Small intestine (tissue), 7 donors: Measurements from ENCODE around the gene ANKRD42. TPM values are rescaled to one million over a fixed set of nuclear protein-coding genes. Genes with fewer than 3 reads are reported as not detected.

Experiments
- DNase-seq, 2 donors: peaks; one replicate each; pipeline versions ENCODE4 v3.0.0 to v3.0.0-alpha.2; 2013
- FAIRE-seq: peaks from 2 replicates; lab custom pipeline; 2012; peaks lifted over from hg19 to GRCh38; lab: Jason Lieb, UNC
- H3K27ac ChIP-seq, 3 donors: one replicate each; pipeline ENCODE4 v1.5.1; 2013; ENCODE audit warnings: low read length in 2 of 3, mild to moderate bottlenecking in 2 of 3, control low read depth in 1 of 3, inconsistent platforms in 1 of 3, low read depth in 1 of 3, moderate library complexity in 1 of 3
- H3K27me3 ChIP-seq, 3 donors: one replicate each; pipeline ENCODE4 v1.6.1; 2013; ENCODE audit warnings: low read length in 3 of 3, inconsistent platforms in 1 of 3; ENCODE audit not compliant: control insufficient read depth in 3 of 3, insufficient read depth in 3 of 3
- H3K36me3 ChIP-seq, 3 donors: one replicate each; pipeline ENCODE4 v1.6.1; 2013; ENCODE audit warnings: low read length in 3 of 3, inconsistent platforms in 1 of 3, low read depth in 1 of 3, mild to moderate bottlenecking in 1 of 3, moderate library complexity in 1 of 3; ENCODE audit not compliant: control insufficient read depth in 3 of 3, insufficient read depth in 2 of 3
- H3K4me1 ChIP-seq, 3 donors: one replicate each; pipeline ENCODE4 v1.6.1; 2013; ENCODE audit warnings: low read length in 2 of 3, inconsistent platforms in 1 of 3, low read depth in 1 of 3, mild to moderate bottlenecking in 1 of 3, moderate library complexity in 1 of 3; ENCODE audit not compliant: control insufficient read depth in 3 of 3, insufficient read depth in 2 of 3
- H3K4me3 ChIP-seq, 3 donors: one replicate each; pipeline ENCODE4 v1.5.1; 2013; ENCODE audit warnings: low read length in 3 of 3, control low read depth in 1 of 3, inconsistent platforms in 1 of 3, low read depth in 1 of 3, mild to moderate bottlenecking in 1 of 3, moderate library complexity in 1 of 3
- H3K9me3 ChIP-seq, 2 donors: one replicate each; pipeline ENCODE4 v1.6.1; 2013; ENCODE audit warnings: low read depth in 1 of 2, low read length in 1 of 2; ENCODE audit not compliant: control insufficient read depth in 2 of 2, insufficient read depth in 1 of 2
- WGBS, 3 donors: extraction: QIAGEN DNeasy Blood & Tissue Kit; methylation state at CpG; one replicate each; pipeline ENCODE4 v1.1.7; 2013; 5-methylcytosine and 5-hydroxymethylcytosine counted together
- polyA plus RNA-seq, 4 donors: library from polyadenylated mRNA; stranded (reverse) in 3 of 4; unstranded in 1 of 4; fragments of 200-250 nt in 3 of 4; fragments of 120-200 nt in 1 of 4; gene quantifications; one replicate each; pipeline versions ENCODE4 v1.2.1 to v1.2.3, GENCODE V29; 2013
- donor health status: healthy with polysubstance abuse.
- donor health status: control.
- donor health status: control.
- donor health status: Bipolar disorder and iron deficiency.
- donor health status: healthy.

Gene ANKRD42
- polyA plus RNA-seq, 4 donors: 4.3 to 9.1 (median 5.2) TPM

DNA sequence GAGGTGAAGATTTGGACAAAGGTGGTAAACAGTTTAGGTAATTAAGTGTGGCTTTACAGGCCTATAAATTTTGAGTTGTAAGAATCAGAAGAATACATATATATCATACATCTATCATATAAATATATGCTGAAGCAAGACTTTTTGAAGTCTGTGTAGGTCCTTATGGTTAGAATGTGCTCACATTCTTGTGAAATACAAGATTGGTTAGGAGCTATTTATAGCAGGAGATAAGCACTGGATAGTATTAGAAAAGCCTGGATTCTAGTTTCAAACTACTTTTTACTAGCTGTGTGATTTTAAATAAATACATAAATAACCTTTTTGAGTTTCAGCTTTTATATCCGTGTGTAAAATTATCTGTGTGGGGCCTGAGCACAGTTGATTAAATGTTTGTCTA lies 42.3 kb downstream of the ANKRD42 start:
- no peaks in the 10 kb centered on the region for H3K9me3 ChIP-seq
- H3K27me3 ChIP-seq: no peaks in the 10 kb centered on the region
- no peak overlapping the region for H3K27ac ChIP-seq
- 26 to 72% (median 53%) methylated on average over 1 of the region's 1 CpG for WGBS, 3 donors
- FAIRE-seq (no peak), DNase-seq (peak in 1 of 2 donors; percentile 16)
- peaks cover 0 to 5% (median 0%) of the 10 kb centered on the region in 3 donors for H3K4me1 ChIP-seq
- no peak overlapping the region for H3K4me3 ChIP-seq
- no peaks in the 10 kb centered on the region for H3K36me3 ChIP-seq

DNA sequence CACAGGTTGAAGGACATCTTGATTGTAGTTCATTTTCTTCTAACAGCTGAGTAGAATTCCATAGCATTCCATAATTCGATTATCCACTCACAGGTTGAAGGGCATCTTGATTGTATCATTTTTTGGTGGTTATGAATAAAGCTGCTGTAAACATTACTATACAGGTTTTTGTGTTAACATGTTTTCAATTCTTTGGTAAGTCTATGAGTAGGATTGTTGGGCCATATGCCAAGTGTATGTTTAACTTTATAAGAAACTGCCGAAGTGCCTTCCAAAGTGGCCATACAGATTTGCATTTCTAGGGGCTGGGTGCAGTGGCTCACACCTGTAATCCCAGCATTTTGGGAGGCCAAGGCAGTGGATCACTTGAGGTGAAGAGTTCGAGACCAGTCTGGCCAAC lies 44.6 kb downstream of the ANKRD42 start:
- Histone ChIP-seq H3K27me3 (no peaks in the 10 kb centered on the region), H3K9me3 (no peaks in the 10 kb centered on the region), H3K27ac (no peak overlapping the region), H3K36me3 (no peaks in the 10 kb centered on the region), H3K4me1 (peaks cover 0 to 5% (median 0%) of the 10 kb centered on the region in 3 donors), H3K4me3 (no peak overlapping the region)
- WGBS, 3 donors: 66 to 84% (median 74%) methylated on average over 3 of the region's 3 CpGs
- FAIRE-seq (no peak), DNase-seq (no peak)

DNA sequence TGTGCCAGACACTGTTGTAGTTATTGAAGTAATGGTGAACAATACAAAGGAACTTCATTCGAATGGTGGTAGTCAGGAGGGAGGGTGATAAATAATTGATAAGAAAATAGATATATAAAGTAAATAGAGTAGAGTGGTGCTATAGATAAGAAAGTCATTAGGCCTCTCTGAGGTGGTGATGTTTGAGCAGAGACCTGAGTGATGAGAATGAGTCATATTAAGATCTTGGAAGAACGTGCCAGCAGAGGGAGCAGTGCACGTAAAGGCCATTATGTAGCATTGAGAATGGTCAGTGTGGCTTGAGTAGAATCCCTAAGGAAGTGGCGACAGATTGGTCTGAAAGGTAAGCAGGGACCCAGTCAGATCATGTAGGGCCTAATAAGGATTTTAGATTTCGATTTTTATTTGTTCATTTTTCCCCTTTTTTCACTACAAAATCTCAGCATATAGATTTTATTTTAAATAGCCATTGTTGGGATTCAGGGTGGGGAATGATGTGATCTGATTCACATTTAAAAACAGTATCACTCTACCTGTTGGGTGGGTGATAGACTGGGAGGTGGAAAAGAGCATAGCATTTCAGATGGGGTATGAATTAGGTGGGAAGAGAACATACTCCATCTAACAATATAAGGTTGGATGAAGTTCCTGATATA lies 47.9 kb downstream of the ANKRD42 start:
- Histone ChIP-seq H3K27me3 (no peaks in the 10 kb centered on the region), H3K4me3 (no peak overlapping the region), H3K4me1 (no peaks in the 10 kb centered on the region), H3K9me3 (no peaks in the 10 kb centered on the region), H3K27ac (no peak overlapping the region), H3K36me3 (no peaks in the 10 kb centered on the region)
- WGBS, 3 donors: 4 to 30% (median 25%) methylated on average over 5 of the region's 5 CpGs
- DNase-seq (peak; percentile 79 to 83), FAIRE-seq (no peak)

GRCh38 chr11:83249445-83249844 lies 55.9 kb downstream of the ANKRD42 start:
- no peak for FAIRE-seq

GRCh38 chr11:83249972-83250593 lies 56.6 kb downstream of the ANKRD42 start:
- Histone ChIP-seq H3K9me3 (no peaks in the 10 kb centered on the region), H3K27ac (no peak overlapping the region), H3K36me3 (no peaks in the 10 kb centered on the region), H3K4me3 (no peak overlapping the region), H3K4me1 (peaks cover 0 to 2% (median 0%) of the 10 kb centered on the region in 3 donors), H3K27me3 (no peaks in the 10 kb centered on the region)
- DNase-seq: peak; percentile 51
- FAIRE-seq: peak; percentile 15
- 4 to 10% (median 5%) methylated on average over 4 of the region's 4 CpGs for WGBS, 3 donors

More at GRCh38 chr11:83249445-83249844, 55.9 kb downstream of the ANKRD42 start:
- H3K27ac ChIP-seq: no peak overlapping the region
- H3K4me3 ChIP-seq: no peak overlapping the region
- H3K36me3 ChIP-seq: no peaks in the 10 kb centered on the region
- WGBS, 3 donors: 90 to 100% (median 95%) methylated on average over 1 of the region's 1 CpG
- no peak for DNase-seq
- no peaks in the 10 kb centered on the region for H3K9me3 ChIP-seq
- H3K27me3 ChIP-seq: no peaks in the 10 kb centered on the region
- no peaks in the 10 kb centered on the region for H3K4me1 ChIP-seq

DNA sequence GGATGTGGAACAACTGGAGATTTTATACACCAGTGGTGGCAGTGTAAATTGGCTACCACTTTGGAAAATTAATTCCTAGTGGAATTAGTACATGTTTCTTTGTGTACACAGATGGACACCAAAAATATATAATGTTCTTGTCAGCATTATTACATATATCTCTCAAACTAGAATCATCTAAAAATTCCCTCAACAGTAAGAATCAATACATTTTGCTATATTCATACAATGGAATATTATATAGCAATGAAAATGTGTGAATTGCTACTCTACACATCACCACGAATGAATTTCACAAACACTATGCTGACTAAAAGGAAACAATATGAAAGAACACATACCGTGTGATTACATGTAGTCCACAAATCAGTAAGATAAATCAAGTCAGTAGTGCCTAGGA lies 58.8 kb downstream of the ANKRD42 start:
- Histone ChIP-seq H3K27ac (no peak overlapping the region), H3K4me3 (no peak overlapping the region), H3K27me3 (no peaks in the 10 kb centered on the region), H3K9me3 (no peaks in the 10 kb centered on the region), H3K36me3 (no peaks in the 10 kb centered on the region), H3K4me1 (peaks cover 0 to 14% (median 3%) of the 10 kb centered on the region in 3 donors)
- no peak for FAIRE-seq
- 94 to 98% (median 95%) methylated on average over 2 of the region's 2 CpGs for WGBS, 3 donors
- no peak for DNase-seq

GRCh38 chr11:83252941-83253340 lies 59.4 kb downstream of the ANKRD42 start:
- FAIRE-seq (no peak), DNase-seq (no peak)
- Histone ChIP-seq H3K4me1 (peaks cover 0 to 19% (median 3%) of the 10 kb centered on the region in 3 donors), H3K36me3 (peaks cover 0 to 3% (median 0%) of the 10 kb centered on the region in 3 donors), H3K9me3 (no peaks in the 10 kb centered on the region), H3K4me3 (no peak overlapping the region), H3K27me3 (no peaks in the 10 kb centered on the region), H3K27ac (no peak overlapping the region)
- 90 to 98% (median 97%) methylated on average over 2 of the region's 2 CpGs for WGBS, 3 donors

- 91 to 93% (median 92%) methylated on average over 3 of the region's 3 CpGs for whole genome bisulfite sequencing, 3 donors
- Histone ChIP-seq H3K36me3 (peaks cover 0 to 7% (median 2%) of the 10 kb centered on the region in 3 donors), H3K9me3 (no peaks in the 10 kb centered on the region), H3K27me3 (no peaks in the 10 kb centered on the region), H3K4me1 (peaks cover 0 to 26% (median 3%) of the 10 kb centered on the region in 3 donors), H3K4me3 (no peak overlapping the region), H3K27ac (no peak overlapping the region)
- DNase-seq (no peak), FAIRE-seq (no peak)
Measured at GRCh38 chr11:83255366-83255765, 61.9 kb downstream of the ANKRD42 start.
